LNCaP clone FGC (cell line): ENCODE measurements around the gene MLN.

Experiments used
- DNase-seq: peaks from one replicate; pipeline ENCODE4 v3.0.0-alpha.2; 2011; ENCODE audit warnings: low read depth
- H3K4me3 ChIP-seq: 2 replicates; pipeline ENCODE4 v1.5.1; 2011; ENCODE audit warnings: mild to moderate bottlenecking, low read depth, low read length, control low read depth
- CTCF ChIP-seq: IDR thresholded peaks from 2 replicates; pipeline ENCODE4 v1.5.1; 2012; ENCODE audit warnings: mild to moderate bottlenecking; ENCODE audit not compliant: control insufficient read depth, insufficient read depth; ENCODE audit errors: extremely low read depth

MLN gene

GRCh38 chr6:33758815-33759216 is 45.0 kb downstream of the MLN start:
- no peak overlapping the region for H3K4me3 ChIP-seq
- TF ChIP-seq CTCF = no peak
- peak; percentile 97 for DNase-seq

GRCh38 chr6:33757906-33758305 is 45.9 kb downstream of the MLN start:
- H3K4me3 ChIP-seq = no peak overlapping the region
- no peak for DNase-seq
- no peak for TF ChIP-seq CTCF

- no peak for TF ChIP-seq CTCF
- DNase-seq = no peak
- H3K4me3 ChIP-seq = no peak overlapping the region
These were observed 46.7 kb downstream of the MLN start for GRCh38 chr6:33757113-33757512.

- no peak overlapping the region for H3K4me3 ChIP-seq
- TF ChIP-seq CTCF = no peak
- no peak for DNase-seq
These were observed 47.4 kb downstream of the MLN start for GRCh38 chr6:33756211-33756954.

- TF ChIP-seq CTCF = no peak
- DNase-seq = no peak
- no peak overlapping the region for H3K4me3 ChIP-seq
These were observed 48.5 kb downstream of the MLN start for GRCh38 chr6:33755070-33755869.

- H3K4me3 ChIP-seq = no peak overlapping the region
- DNase-seq = no peak
- no peak for TF ChIP-seq CTCF
These were observed 49.6 kb downstream of the MLN start for GRCh38 chr6:33754222-33754621.

- no peak for DNase-seq
- no peak for TF ChIP-seq CTCF
- H3K4me3 ChIP-seq = no peak overlapping the region
These were observed 51.2 kb downstream of the MLN start for GRCh38 chr6:33752646-33753015.
